Endothelial cell of umbilical vein (primary cell): Measurements from ENCODE around the gene THTPA.

Source experiments
- EZH2 ChIP-seq: IDR thresholded peaks from 2 replicates; pipeline ENCODE4 v1.6.1; 2012; ENCODE audit warnings: borderline replicate concordance, low read depth, mild to moderate bottlenecking, moderate library complexity, low read length, inconsistent platforms; ENCODE audit not compliant: severe bottlenecking
- FOS ChIP-seq: IDR thresholded peaks from 2 replicates; pipeline ENCODE4 v1.6.1; 2011; ENCODE audit warnings: mild to moderate bottlenecking, low read length, moderate library complexity, borderline replicate concordance; ENCODE audit not compliant: insufficient read depth
- GATA2 ChIP-seq: IDR thresholded peaks from 2 replicates; pipeline ENCODE4 v1.7.0; 2011; ENCODE audit warnings: low read depth, mild to moderate bottlenecking, moderate library complexity, mixed read lengths, low read length; ENCODE audit not compliant: insufficient read length, insufficient read depth
- JUN ChIP-seq: IDR thresholded peaks from 2 replicates; pipeline ENCODE4 v1.6.1; 2011; ENCODE audit warnings: borderline replicate concordance, low read depth; ENCODE audit not compliant: insufficient read length, insufficient read depth
- MYC ChIP-seq: IDR thresholded peaks from one replicate; pipeline ENCODE4 v1.6.1; 2011; ENCODE audit warnings: mild to moderate bottlenecking, low read depth, low read length
- POLR2A ChIP-seq: IDR thresholded peaks from 2 replicates; pipeline ENCODE4 v1.6.1; 2012; ENCODE audit warnings: low read depth, mild to moderate bottlenecking, control low read depth, low read length
- POLR2AphosphoS5 ChIP-seq: IDR thresholded peaks from 2 replicates; pipeline ENCODE4 v1.6.1; 2012; ENCODE audit warnings: low read depth, mild to moderate bottlenecking, control low read depth, low read length, moderate library complexity; ENCODE audit not compliant: insufficient read depth
- TF ChIP-seq, protein P1 (sequence below), 2 donors: IDR thresholded peaks; 1 replicate in 1 of 2; 2 replicates in 1 of 2; pipeline ENCODE4 v1.5.1; 2011; ENCODE audit warnings: low read length in 2 of 2, mild to moderate bottlenecking in 2 of 2, moderate library complexity in 2 of 2, control low read depth in 1 of 2, inconsistent platforms in 1 of 2, low read depth in 1 of 2; ENCODE audit not compliant: insufficient read depth in 1 of 2; ENCODE audit errors: extremely low read depth in 1 of 2
- TF ChIP-seq, protein P2 (sequence below): IDR thresholded peaks from 2 replicates; pipeline ENCODE4 v1.6.1; 2011; ENCODE audit not compliant: insufficient read depth, insufficient read length

DNA sequence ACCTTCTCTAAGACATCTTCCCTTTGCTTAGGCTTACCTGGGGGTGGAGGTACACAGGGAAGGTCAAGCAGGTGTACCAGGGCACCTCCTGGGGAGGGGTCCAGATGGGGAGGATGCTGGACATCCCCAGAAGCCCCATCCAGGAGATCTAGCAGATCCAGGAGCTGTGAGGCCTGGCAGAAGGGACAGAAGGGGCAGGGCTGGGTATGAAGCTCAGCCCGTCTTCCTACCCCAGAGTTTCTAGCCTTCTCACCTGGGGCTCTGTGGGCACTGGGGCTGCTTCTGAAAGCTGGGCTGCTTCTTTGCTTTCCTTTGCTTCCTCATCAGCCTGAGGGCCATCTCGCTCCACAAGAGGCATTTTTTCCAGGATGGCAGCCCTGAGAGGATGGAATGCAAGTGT, 5.2 kb downstream of the THTPA start:
- TF ChIP-seq, protein P1, sequence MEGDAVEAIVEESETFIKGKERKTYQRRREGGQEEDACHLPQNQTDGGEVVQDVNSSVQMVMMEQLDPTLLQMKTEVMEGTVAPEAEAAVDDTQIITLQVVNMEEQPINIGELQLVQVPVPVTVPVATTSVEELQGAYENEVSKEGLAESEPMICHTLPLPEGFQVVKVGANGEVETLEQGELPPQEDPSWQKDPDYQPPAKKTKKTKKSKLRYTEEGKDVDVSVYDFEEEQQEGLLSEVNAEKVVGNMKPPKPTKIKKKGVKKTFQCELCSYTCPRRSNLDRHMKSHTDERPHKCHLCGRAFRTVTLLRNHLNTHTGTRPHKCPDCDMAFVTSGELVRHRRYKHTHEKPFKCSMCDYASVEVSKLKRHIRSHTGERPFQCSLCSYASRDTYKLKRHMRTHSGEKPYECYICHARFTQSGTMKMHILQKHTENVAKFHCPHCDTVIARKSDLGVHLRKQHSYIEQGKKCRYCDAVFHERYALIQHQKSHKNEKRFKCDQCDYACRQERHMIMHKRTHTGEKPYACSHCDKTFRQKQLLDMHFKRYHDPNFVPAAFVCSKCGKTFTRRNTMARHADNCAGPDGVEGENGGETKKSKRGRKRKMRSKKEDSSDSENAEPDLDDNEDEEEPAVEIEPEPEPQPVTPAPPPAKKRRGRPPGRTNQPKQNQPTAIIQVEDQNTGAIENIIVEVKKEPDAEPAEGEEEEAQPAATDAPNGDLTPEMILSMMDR (IDR thresholded peaks at IDR 0.05; ENCODE audit: extremely low read depth in 1 of 2, insufficient read depth in 1 of 2, low read depth in 1 of 2, low read length in 2 of 2) = no peak
- TF ChIP-seq POLR2A (no peak), EZH2 (no peak), JUN (no peak), MYC (no peak), FOS (no peak), POLR2AphosphoS5 (no peak), GATA2 (no peak)
- TF ChIP-seq, protein P2, sequence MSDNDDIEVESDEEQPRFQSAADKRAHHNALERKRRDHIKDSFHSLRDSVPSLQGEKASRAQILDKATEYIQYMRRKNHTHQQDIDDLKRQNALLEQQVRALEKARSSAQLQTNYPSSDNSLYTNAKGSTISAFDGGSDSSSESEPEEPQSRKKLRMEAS = no peak
